Germinal center (tissue), 1 donor: ENCODE results near the gene CRBN.

Experiments used
- DNase-seq: peaks from one replicate; pipeline ENCODE4 v3.0.0; 2012; ENCODE audit warnings: mixed read lengths, low spot score

The CRBN gene

GRCh38 chr3:3170998-3171397 lies 8.5 kb downstream of the CRBN start:
- no peak for DNase-seq

GRCh38 chr3:3165650-3166049 lies 13.8 kb downstream of the CRBN start:
- no peak for DNase-seq

- DNase-seq = no peak
These were observed 14.2 kb downstream of the CRBN start for GRCh38 chr3:3165241-3165640.

- no peak for DNase-seq
These were observed 18.7 kb downstream of the CRBN start for GRCh38 chr3:3160826-3161225.

DNA sequence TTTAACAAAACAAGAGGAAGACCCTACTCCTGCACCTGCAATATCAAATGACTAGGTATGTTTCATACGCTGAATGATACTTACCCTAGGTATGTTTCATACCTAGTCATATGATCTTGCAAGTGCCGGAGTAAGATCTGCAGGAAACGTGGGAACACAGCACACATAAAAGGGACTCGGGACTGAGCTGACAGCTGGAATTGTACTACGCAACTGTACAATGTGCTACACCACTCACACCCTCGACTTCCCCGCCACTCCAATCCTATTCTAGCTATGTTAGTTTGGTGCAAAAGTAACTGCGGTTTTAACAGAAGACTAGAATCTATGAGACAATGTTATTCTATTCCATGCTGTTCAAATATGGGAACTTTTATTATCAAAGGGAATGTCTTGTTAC lies 22.0 kb downstream of the CRBN start:
- DNase-seq = no peak

DNA sequence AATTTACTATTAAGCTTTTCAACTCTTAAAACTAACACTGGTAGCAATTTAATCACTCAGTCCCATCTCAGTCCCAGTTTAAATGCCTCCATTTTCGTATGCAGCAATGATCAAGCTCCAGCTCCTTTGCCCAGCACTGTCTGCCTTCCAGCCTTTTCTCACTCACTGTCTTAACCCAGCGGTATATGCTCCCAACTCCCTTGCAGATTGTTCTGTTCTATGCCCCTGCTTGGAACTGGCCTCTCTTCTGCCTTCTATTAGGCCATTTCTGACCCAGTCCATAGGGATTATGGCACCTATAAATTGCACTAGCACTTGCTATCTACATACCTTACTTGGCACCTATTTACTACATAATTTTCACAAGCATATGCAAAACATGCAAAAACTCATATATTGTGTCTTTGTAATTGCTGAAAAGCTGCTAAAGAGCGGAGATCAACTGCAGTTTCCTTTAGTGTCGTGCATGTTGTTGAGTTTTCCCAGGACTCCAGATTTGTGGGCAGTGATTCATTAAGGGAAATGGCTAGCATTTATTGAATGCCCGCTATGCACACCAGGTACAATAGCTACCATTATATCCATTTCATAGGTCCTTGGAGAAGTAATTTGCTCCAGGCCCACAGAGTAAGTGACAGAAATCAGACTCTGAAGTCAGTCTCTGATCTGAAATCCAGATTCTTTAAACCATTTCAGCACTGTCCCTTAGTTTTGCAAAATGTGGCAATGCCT lies 24.4 kb downstream of the CRBN start:
- no peak for DNase-seq

- no peak for DNase-seq
These were observed 28.0 kb downstream of the CRBN start for GRCh38 chr3:3151513-3151912.

- DNase-seq = no peak
These were observed 29.9 kb downstream of the CRBN start for GRCh38 chr3:3149560-3149959.

DNA sequence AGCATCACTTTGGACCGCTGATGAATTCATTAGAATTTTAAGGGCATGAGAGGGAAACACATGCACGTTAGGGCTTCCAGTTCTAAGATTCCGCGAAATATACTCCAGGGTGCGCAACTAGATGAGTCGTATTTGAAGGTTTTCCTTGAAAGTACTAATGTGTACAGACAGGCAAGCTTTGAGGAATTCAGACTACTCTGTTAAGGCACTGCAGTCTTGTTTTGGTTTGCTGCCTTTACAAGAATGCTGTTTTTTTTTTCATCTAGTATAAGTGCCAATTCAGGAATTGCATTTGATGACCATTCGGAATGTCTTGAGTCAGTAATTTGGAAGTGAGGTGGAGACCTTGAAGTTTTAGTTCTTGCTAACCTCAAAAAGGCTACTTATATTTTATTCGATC lies 33.7 kb downstream of the CRBN start:
- no peak for DNase-seq

DNA sequence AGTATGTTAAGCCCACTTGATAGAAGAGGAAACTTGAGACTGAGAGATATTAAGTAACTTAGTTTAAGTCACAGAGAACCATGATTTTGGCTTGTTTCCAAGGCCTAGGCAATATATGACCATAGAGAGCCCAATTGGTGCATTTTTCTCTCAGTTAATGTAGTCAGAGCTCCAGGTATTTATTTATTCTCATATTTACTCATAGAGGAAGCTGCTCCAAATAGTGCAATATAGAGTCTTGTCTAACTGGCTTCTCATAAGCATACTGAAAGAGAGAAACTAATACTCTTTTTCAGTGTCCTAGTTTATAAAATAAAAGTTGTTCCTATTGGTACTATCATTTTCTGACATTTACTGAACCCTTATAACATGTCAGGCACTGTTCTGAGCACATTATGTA lies 37.6 kb downstream of the CRBN start:
- DNase-seq = no peak

DNA sequence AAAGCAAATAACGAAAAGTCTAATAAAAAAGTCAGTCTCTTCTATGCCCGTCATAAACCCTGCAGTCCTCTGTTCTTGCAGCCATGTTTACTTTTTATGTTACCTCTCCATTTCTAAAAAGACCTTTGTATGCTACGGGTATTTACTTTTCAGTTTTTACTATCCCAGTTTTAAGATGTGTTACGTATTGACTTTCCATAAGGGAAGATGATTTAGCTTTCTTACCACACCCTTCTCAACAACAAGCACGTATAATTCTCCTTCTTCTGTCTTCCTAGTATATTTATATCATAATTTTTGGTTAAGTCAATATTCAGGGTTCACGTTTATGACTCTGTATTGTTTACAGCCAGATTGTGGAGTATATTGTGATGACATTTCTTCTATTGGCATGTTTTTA lies 42.0 kb downstream of the CRBN start:
- no peak for DNase-seq

DNA sequence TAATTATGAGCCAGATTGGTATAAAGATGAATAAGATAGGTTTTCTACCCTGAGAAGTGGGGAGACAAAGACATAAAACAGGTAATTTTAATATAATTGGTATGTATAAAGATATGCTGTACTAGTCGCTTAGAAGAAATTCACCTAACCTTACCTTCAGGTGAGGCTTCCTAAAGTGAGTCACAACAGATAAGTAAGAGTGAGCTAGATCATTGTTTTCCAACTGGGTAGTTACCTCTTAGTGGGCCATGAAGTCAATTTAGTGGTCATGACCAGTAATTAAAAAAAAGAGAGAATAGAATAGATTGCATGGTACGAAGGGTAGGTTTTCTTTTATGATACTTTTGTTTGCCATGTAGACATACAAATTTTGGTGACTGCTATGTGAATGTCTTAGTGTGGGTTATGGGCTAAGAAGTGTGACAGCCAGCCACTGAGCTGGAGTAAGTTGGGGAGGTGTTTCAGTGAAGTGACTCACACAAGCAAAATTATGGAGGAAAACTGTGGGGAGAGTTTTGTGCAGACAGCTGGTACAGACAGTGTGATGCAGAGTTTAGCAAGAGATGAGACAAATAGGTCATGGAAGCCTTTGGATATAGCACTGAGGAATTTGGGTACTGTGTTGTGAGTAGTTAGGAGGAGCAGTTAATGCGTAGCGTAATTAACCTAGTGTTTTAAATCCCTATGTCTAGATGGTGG lies 44.6 kb downstream of the CRBN start:
- DNase-seq = no peak

DNA sequence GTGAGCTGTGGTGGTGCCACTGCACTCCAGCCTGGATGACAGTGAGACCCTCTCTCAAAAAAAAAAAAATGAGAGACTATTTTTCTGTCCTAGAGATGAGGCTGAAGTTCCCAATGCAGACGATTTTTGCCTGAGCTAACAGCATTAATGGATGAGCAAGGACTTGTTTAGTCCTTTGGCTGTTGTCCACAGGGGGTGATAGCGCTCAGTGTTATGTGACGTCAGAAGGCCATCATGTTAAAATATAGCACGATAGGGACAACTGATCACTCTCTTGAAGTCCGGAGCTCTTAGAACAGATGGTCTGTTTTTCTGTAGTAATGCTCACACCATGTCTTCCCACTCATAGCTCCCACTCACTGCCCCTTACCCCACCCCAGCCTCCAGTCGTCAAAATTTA lies 46.0 kb downstream of the CRBN start:
- no peak for DNase-seq

GRCh38 chr3:3129579-3129978 lies 49.9 kb downstream of the CRBN start:
- no peak for DNase-seq

- DNase-seq = no peak
These were observed 52.0 kb downstream of the CRBN start for GRCh38 chr3:3127432-3128010.

DNA sequence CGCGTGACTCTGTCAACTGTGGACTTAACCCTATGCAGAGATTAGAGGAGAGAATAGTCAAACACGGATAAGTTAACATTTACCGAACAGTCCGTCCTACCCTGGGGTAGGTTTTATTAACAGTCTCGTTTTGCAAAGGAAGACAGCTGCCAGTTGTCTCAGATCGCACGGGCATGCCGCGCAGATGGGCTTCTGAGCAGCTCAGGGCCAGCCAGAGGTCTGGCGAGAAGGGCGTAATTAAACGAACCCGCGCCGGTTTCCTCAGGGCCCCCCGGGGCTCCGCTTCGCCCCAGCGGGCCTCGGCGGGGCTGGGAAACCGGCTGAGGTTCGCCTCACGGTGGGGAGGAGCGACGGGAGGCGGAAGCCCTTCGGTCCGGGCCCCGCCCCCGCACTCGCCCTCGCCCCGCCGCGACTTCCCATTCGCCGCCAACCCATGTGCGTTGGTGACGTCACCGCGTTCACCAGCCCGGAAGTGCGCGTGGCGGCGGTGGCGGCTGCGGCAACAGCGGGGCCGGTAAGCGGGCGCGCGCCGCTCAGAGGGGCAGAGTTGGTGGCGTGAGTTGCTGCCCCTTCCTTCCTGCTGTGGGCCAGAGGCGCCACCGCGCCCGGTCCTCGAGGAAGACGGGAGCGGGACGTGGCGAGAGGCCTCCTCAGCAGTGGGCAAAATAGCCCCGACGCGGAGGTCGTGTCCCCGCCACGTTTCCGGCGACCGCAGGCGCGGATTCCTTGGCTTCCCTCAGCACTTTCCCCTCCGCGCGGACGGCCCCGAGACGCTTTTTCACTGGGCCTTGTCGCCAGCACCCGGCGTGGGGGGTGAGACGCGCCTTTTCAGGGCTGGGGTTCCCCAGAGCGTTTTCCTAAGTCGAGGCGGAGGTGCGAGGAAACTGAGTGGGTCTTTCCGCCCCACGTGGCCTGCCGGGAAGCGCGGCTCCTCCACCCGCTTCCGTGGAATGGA lies 52.7 kb downstream of the CRBN start, which contains the start of gene TRNT1:
Gene TRNT1 (plus strand): TSS at position 464 of the 955 bp plus-strand sequence. CDS start 2,101 bp downstream, outside the sequence.
- DNase-seq = peak; percentile 95

DNA sequence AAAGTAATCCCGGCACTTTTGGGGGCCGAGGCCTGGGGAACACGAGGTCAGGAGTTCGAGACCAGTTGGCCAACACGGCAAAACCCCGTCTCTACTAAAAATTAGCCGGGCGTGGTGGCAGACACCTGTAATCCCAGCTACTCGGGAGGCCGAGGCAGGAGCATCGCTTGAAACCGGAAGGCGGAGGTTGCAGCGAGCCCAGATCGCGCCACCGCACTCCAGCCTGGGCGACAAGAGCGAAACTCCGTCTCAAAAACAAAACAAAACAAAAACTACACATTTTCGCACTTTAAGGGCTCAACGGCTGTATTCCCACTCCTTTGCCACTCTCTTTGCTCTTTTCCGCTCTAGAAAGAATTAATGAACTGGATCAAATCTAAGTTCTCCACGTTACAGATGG lies 53.5 kb downstream of the CRBN start:
- DNase-seq = no peak

DNA sequence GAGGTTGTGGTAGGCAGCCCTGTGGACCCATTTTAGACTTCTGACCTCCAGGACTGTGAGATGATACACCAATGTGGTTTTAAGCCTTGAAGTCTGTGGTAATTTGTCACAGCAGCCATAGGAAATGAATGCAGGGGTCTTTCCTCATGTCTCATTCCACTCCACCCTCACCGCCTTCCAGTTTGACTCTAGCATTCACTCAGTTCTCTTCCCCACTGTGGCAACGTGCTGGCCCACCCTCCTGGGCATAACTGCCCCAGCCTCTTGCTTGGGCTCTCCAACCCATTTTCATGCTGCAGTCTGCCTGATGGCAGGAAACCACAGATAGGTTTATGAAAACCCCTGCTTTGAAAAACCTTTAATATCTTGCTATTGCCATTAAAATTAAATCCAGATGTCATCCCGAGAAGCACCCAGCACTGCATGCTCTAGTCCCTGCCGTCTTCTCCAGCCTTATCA lies 60.1 kb downstream of the CRBN start:
- DNase-seq = no peak

DNA sequence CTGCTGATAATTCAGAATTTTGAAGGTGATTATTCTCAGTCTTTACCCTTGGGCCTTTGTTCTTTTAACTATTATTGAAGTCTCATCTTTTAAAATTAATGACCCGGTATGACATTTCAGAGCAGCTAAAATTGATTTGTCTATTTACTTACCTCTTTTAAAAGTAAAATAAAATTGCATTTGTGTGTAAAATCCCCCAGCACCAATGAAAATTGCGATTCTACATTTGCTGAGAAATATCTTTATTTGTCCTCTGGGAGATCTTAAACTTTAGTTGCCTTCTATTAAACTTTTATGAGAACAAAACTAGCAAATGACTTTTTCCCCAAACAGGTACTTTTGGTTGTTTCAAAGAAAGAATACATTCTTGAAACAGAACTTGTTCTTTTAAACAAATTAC lies 61.8 kb downstream of the CRBN start:
- no peak for DNase-seq

DNA sequence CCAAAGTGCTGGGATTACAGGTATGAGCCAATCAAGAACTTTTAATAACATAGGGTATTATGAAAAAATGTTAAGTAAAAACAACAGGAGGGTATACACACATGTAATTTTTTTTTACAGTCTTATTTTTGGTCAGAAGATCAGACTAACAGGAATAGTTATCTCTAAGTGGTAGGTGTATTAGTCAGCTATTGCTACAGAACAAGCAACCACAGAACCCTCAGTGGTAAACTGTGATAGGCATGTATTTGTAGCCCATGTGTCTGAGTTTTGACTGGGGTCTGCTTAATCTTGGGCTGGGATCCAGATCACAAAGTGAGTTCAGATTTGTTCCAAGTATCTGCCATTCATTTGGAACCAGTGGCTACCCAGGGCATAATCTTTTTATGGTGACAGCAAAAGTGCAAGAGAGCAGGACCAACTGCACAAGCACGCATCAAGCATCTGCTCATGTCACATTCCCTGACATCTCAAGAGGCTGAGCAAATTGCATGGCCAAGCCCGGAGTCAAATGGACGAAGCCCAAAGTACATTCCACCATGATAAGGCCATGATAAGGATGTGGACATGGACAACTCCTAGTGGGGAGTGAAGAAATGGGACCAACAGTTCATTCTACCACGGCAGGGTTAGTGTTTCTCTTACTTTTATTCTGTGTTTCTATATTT lies 66.3 kb downstream of the CRBN start:
- DNase-seq = no peak

- DNase-seq = no peak
These were observed 68.6 kb downstream of the CRBN start for GRCh38 chr3:3110749-3111361.
